ENCODE measurements around the gene ZNF483. TPM values are rescaled to one million over a fixed set of nuclear protein-coding genes. Genes with fewer than 3 reads are reported as not detected.

The ZNF483 gene
- polyA plus RNA-seq, 1 donor (not counting 4 experiments of a cell fraction or from before 2014, with no cell fraction given) = 0.90 TPM

- Histone ChIP-seq H3K27ac (ENCODE audit: control insufficient read depth, insufficient read depth, low read length) (no peak overlapping the region), H4K20me1 (ENCODE audit: control insufficient read depth, extremely low read depth, insufficient read depth, low read length) (no peaks in the 10 kb centered on the region), H3K36me3 (ENCODE audit: control insufficient read depth in 2 of 2, extremely low read depth in 1 of 2, insufficient read depth in 2 of 2, low read length in 2 of 2) (no peaks in the 10 kb centered on the region), H3K79me2 (ENCODE audit: control insufficient read depth, insufficient read depth, low read length) (no peaks in the 10 kb centered on the region), H3K9me1 (ENCODE audit: control insufficient read depth, extremely low read depth, insufficient read depth, low read length) (no peaks in the 10 kb centered on the region), H3K4me1 (ENCODE audit: control insufficient read depth, extremely low read depth, insufficient read depth, low read length) (no peaks in the 10 kb centered on the region), H3K4me3 (ENCODE audit: control insufficient read depth in 2 of 3, extremely low read depth in 1 of 3, insufficient read depth in 2 of 3, low read depth in 1 of 3, low read length in 3 of 3) (no peak overlapping the region), H3K9me3 (ENCODE audit: control insufficient read depth, low read depth, low read length) (no peaks in the 10 kb centered on the region), H3K9ac (ENCODE audit: control insufficient read depth, extremely low read depth, insufficient read depth, low read length) (no peak overlapping the region), H3K27me3 (ENCODE audit: control insufficient read depth, extremely low read depth, insufficient read depth, low read length) (no peaks in the 10 kb centered on the region), H2AFZ (ENCODE audit: control insufficient read depth, low read length) (no peak overlapping the region), H3K4me2 (ENCODE audit: control insufficient read depth, extremely low read depth, insufficient read depth, low read depth, low read length) (no peak overlapping the region)
- dilution Hi-C loops (cut with MboI; ENCODE audit: extremely low pct_ligation_motif_present, low sequenced_read_pairs) = no loop called here
- TF ChIP-seq CTCF (optimal IDR thresholded peaks at IDR 0.05 in 1 of 3, IDR thresholded peaks at IDR 0.05 in 1 of 3, conservative IDR thresholded peaks at IDR 0.05 in 1 of 3; ENCODE audit: extremely low read depth in 1 of 3, insufficient read depth in 2 of 3, low read length in 3 of 3) (no peak), EZH2 (IDR thresholded peaks at IDR 0.05; ENCODE audit: low read length) (no peak)
- FAIRE-seq (no peak), DNase-seq (ENCODE audit: low read depth, low spot score) (no peak)
Measured at GRCh38 chr9:111501005-111501562, 23.9 kb upstream of the ZNF483 start.

- H4K20me1 ChIP-seq (ENCODE audit: control insufficient read depth, extremely low read depth, insufficient read depth, low read length) = no peaks in the 10 kb centered on the region
- H3K27me3 ChIP-seq (ENCODE audit: control insufficient read depth, extremely low read depth, insufficient read depth, low read length) = no peaks in the 10 kb centered on the region
- no peak overlapping the region for H3K27ac ChIP-seq (ENCODE audit: control insufficient read depth, insufficient read depth, low read length)
- no peak overlapping the region for H3K9ac ChIP-seq (ENCODE audit: control insufficient read depth, extremely low read depth, insufficient read depth, low read length)
- no peak overlapping the region for H3K4me2 ChIP-seq (ENCODE audit: control insufficient read depth, extremely low read depth, insufficient read depth, low read depth, low read length)
- H3K4me1 ChIP-seq (ENCODE audit: control insufficient read depth, extremely low read depth, insufficient read depth, low read length) = no peaks in the 10 kb centered on the region
- no peak overlapping the region for H2AFZ ChIP-seq (ENCODE audit: control insufficient read depth, low read length)
- H3K9me1 ChIP-seq (ENCODE audit: control insufficient read depth, extremely low read depth, insufficient read depth, low read length) = no peaks in the 10 kb centered on the region
- no peaks in the 10 kb centered on the region for H3K79me2 ChIP-seq (ENCODE audit: control insufficient read depth, insufficient read depth, low read length)
- no peak overlapping the region for H3K4me3 ChIP-seq (ENCODE audit: control insufficient read depth in 2 of 3, extremely low read depth in 1 of 3, insufficient read depth in 2 of 3, low read depth in 1 of 3, low read length in 3 of 3)
- no peaks in the 10 kb centered on the region for H3K36me3 ChIP-seq (ENCODE audit: control insufficient read depth in 2 of 2, extremely low read depth in 1 of 2, insufficient read depth in 2 of 2, low read length in 2 of 2)
- no peaks in the 10 kb centered on the region for H3K9me3 ChIP-seq (ENCODE audit: control insufficient read depth, low read depth, low read length)
- dilution Hi-C loops (cut with MboI; ENCODE audit: extremely low pct_ligation_motif_present, low sequenced_read_pairs) = no loop called here
- TF ChIP-seq CTCF (optimal IDR thresholded peaks at IDR 0.05 in 1 of 3, IDR thresholded peaks at IDR 0.05 in 1 of 3, conservative IDR thresholded peaks at IDR 0.05 in 1 of 3; ENCODE audit: extremely low read depth in 1 of 3, insufficient read depth in 2 of 3, low read length in 3 of 3) = no peak
- TF ChIP-seq EZH2 (IDR thresholded peaks at IDR 0.05; ENCODE audit: low read length) = no peak
- FAIRE-seq (no peak), DNase-seq (ENCODE audit: low read depth, low spot score) (no peak)
Measured at GRCh38 chr9:111501648-111502047, 23.3 kb upstream of the ZNF483 start.

All from keratinocyte (primary cell).